Measurements from ENCODE around the gene NEMP1. TPM values are rescaled to one million over a fixed set of nuclear protein-coding genes. Genes with fewer than 3 reads are reported as not detected.
A peak's percentile ranks its signal among the peaks of the same experiment; 100 is the strongest.

NEMP1 gene
- total and polyA plus RNA-seq, 2 of the 13 experiments (the other 11 are each of a cell fraction or from before 2014, with no cell fraction given), result 11.4 to 12.9 TPM

- TF ChIP-seq, protein P1, sequence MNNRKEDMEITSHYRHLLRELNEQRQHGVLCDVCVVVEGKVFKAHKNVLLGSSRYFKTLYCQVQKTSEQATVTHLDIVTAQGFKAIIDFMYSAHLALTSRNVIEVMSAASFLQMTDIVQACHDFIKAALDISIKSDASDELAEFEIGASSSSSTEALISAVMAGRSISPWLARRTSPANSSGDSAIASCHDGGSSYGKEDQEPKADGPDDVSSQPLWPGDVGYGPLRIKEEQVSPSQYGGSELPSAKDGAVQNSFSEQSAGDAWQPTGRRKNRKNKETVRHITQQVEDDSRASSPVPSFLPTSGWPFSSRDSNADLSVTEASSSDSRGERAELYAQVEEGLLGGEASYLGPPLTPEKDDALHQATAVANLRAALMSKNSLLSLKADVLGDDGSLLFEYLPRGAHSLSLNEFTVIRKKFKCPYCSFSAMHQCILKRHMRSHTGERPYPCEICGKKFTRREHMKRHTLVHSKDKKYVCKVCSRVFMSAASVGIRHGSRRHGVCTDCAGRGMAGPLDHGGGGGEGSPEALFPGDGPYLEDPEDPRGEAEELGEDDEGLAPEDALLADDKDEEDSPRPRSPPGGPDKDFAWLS (CRISPR knock-in tag; IDR thresholded peaks at IDR 0.05; ENCODE audit: borderline replicate concordance), result 0 out of 2 replicates have a peak, but pooled peaks have one; percentile 19
- TF ChIP-seq JDP2 (CRISPR knock-in tag; IDR thresholded peaks at IDR 0.05; ENCODE audit: borderline replicate concordance) (no peak), SRF (IDR thresholded peaks at IDR 0.05; ENCODE audit: low read depth, low read length) (no peak), REL (CRISPR knock-in tag; conservative IDR thresholded peaks at IDR 0.05) (no peak), ZNF280B (CRISPR knock-in tag; IDR thresholded peaks at IDR 0.05; ENCODE audit: borderline replicate concordance) (0 out of 2 replicates have a peak, but pooled peaks have one; percentile 13), KLF12 (CRISPR knock-in tag; IDR thresholded peaks at IDR 0.05; ENCODE audit: borderline replicate concordance) (no peak), BCLAF1 (IDR thresholded peaks at IDR 0.05) (no peak), HIC2 (CRISPR knock-in tag; IDR thresholded peaks at IDR 0.05; ENCODE audit: low read depth) (peak; percentile 57; the same call in 1 of the 2 replicates), AGO1 (IDR thresholded peaks at IDR 0.05; ENCODE audit: low read depth, low read length, poor library complexity, severe bottlenecking) (no peak), KDM5B (CRISPR knock-in tag; IDR thresholded peaks at IDR 0.05; ENCODE audit: borderline replicate concordance) (peak; percentile 45; the same call in 1 of the 2 replicates), FOXA1 (IDR thresholded peaks at IDR 0.05) (no peak), FOXA1 (CRISPR knock-in tag; IDR thresholded peaks at IDR 0.05) (no peak), ATM (IDR thresholded peaks at IDR 0.05; ENCODE audit: borderline replicate concordance) (no peak), ZNF101 (CRISPR knock-in tag; IDR thresholded peaks at IDR 0.05; ENCODE audit: borderline replicate concordance, low read depth) (no peak), ELF1 (CRISPR knock-in tag; IDR thresholded peaks at IDR 0.05) (no peak), ZNF264 (CRISPR knock-in tag; IDR thresholded peaks at IDR 0.05) (no peak), ZNF766 (CRISPR knock-in tag; IDR thresholded peaks at IDR 0.05; ENCODE audit: borderline replicate concordance) (no peak)
- TF ChIP-seq, protein P2, sequence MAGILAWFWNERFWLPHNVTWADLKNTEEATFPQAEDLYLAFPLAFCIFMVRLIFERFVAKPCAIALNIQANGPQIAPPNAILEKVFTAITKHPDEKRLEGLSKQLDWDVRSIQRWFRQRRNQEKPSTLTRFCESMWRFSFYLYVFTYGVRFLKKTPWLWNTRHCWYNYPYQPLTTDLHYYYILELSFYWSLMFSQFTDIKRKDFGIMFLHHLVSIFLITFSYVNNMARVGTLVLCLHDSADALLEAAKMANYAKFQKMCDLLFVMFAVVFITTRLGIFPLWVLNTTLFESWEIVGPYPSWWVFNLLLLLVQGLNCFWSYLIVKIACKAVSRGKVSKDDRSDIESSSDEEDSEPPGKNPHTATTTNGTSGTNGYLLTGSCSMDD (CRISPR knock-in tag; IDR thresholded peaks at IDR 0.05), result no peak
Observed at GRCh38 chr12:57110104-57111030, 31.8 kb upstream of the NEMP1 start (continued).

Data from HepG2 (cell line).